HG03521 (cell line): ENCODE results near the gene PDZK1IP1.

Experiments
- ATAC-seq: cut with Tn5 transposase; IDR thresholded peaks from one replicate; pipeline ENCODE4 v1.9.1; 2021; ENCODE audit warnings: mild to moderate bottlenecking, moderate library complexity; ENCODE audit not compliant: unreplicated experiment

PDZK1IP1 gene, protein sequence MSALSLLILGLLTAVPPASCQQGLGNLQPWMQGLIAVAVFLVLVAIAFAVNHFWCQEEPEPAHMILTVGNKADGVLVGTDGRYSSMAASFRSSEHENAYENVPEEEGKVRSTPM

DNA sequence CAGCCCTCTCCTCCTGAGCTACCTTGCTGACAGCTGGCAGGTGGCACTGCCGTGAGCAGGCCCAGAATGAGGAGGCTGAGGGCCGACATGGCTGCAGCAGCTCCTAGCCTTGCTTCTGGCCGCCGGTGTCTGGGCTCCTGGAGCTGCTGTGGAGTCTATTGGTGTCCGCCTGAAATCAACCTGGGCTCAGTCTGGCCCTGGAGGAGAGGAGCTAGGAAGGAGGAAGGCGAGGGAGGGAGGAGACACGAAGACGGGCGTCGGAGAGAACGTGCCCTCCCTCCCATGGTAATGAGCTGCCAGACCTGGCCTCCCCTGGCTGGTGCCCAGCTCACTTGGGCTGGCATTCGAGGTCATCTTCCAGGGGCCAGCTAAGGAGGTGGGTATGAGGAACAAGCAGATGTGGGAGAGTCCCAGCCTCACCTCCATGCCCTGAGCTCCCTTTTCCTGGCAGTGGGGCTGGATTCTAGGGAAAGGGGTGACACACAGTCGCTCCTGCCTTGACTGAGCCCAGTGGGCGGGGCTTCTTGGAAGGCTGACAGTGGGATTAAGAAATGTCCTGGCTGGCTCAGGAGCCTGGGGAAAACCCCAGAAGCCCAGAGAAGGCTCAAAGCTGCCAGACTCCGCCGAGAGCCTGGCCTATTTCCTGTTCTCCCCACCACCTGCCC is at the start of gene PDZK1IP1:
PDZK1IP1 (minus strand) TSS at position 193 of the 665 bp plus-strand sequence; CDS start at position 89, 104 bp downstream.
- no peak for ATAC-seq

DNA sequence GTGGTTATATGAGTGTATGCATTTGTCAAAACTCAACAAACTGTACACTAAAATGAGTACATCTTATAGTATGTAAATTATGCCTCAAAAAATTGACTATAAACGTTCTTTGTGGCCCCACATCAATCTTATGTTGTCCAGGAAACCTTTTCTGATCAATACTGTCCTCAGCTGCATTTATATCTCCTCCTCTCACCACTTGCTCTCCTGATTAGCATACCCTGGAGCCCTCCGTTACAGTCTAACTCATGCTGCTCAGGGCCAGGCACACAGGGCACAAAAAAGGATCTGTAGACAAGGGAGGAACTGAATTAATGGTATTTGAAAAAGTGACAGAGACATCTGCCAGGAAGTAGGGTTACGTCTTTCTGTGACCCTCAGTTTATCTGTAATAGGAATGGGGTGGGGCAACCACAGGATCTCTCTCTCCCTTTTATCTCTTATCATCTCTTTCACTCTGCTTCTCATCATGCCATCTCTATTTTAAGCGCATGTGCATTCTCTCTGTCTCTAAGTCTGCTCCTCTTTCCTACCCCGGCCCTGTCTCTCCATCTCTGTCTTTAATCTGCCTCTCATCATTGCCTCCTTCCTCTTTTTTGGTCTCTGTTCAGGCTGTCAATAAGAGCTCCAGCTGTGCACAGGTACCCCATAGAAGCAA is 49.2 kb upstream of the PDZK1IP1 start:
- ATAC-seq = no peak

DNA sequence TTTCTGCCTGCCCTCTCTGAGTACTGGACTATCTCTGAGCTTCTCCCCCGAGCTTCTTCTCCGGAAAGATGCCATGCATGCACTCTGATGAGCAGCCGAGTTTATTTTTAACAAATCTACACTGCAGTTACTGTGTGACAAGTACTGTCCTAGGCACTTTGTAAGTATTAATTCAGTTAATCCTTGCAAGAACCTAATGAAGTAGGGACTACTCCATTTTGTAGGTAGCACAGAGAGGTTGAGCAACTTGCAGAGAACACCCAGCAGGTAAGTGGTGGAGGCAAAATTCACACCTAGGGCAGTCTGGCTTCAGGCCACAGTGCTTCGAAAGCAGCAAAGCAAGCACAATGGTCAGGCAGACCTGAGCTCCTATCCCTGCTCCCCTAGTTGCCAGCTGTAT is 46.0 kb upstream of the PDZK1IP1 start:
- no peak for ATAC-seq

DNA sequence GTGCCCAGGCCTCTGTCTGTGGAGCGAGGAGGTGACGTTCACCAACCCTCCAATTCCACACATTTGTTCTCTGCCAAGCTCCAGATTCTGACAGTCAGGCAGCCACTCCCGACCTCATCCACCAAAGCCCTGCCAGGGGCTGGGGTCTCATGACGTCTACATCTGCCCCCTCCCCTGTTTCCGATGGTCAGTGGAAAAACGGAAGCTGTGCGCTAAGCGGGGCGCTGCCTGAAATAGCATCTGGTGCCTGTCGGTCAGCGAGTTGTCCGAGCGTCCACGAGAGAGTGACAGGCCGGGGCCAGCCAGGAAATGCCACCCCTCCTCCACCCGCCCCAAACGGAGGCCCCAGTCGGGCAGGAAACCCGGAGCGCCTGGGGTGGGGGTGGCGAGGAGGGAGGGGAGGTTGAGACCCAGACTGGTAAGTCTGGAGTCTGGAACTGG is 45.4 kb upstream of the PDZK1IP1 start:
- ATAC-seq = no peak

DNA sequence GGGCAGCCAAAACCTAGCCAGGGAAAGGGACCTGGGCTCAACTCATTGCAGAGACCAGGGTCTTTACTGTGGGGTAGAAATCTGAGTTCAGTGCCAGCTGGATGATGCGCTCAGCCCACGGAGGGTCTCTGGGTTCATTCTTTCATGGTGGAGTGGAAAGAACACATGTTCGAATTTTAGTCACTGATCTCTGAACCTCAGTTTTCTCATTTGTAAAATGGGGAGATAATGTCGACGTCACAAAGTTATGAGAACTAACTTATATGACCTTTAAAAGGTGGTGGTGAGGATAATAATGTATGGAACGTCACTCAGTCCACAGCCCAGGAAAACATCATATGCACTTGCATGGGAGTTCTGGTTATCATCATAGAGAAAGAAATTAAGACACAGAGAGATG is 43.4 kb upstream of the PDZK1IP1 start:
- no peak for ATAC-seq

DNA sequence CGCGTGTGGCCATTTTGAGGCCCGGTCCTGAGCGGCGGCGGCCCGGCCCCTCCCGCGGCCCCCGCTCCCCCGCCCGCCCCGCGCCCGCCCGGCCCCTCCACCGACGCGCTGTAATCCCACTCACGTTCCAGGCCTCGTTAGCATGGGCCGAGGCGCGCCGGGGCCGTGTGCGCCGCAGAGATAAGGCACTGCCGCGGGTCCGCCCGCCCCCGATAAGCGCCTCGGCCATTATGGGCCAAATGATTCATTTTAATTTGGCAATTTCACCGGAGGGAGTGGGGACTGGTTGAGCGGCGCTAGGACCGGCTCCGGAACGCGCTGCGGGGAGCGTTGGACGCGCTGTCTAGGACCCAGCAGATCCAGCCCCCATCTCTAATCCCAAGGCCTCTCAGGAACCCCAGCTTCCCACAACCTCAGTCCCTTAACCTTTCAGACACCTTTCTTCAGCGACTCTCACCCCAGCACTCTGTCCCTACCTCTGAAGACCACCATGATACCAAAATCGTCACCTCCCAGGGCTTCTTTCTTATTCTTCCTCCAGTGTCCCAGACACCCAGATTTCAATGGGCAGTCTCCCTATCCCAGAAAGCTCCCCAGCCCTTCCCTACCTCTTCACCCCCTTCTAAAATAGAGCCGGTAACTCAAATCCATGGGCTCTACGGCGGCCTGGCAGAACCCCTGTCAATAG is 42.5 kb upstream of the PDZK1IP1 start, which contains the start of gene TAL1:
TAL1 (minus strand) TSS at position 39 of the 688 bp plus-strand sequence. CDS start 6,337 bp downstream, outside the sequence.
- no peak for ATAC-seq

DNA sequence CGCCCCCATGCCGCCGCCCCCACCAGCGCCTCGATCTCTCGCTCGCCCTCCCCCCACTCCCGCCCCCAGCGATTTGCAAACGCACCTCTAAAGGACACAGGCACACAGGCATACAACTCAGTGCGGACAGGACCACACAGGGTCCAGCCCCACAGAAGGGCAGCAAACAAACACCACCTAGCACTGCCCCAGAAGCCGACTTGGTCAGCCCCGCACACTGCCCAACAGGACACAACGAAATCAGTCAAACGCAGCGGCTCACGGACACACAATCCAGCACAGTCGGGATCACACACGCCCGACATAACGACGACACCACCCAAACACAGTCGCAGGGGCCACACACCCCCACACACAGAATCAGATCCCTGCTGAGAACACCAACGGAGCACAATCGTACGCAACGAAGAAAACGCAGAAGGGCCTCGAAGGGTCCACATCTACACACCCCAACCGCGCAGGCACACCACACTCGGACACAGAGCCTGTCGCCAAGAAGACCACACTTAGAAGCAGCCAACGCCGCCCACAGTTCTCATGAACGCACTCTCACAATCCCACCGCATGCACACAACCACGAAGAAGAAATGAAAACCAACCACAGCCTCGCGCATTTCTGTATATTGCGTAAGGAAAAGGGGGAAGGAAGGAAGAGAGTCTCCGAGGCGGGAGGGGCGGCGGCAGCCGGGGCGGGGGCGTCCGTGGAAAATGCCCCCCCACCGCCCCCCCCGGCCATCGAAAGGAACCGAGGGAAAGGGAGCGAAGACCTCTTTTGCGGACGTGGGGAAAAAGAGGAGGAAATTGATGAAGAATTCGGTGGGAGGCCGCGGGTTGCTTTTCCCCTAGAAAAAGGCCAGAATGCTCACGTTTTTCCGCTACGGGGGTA is 41.7 kb upstream of the PDZK1IP1 start:
- ATAC-seq = no peak

DNA sequence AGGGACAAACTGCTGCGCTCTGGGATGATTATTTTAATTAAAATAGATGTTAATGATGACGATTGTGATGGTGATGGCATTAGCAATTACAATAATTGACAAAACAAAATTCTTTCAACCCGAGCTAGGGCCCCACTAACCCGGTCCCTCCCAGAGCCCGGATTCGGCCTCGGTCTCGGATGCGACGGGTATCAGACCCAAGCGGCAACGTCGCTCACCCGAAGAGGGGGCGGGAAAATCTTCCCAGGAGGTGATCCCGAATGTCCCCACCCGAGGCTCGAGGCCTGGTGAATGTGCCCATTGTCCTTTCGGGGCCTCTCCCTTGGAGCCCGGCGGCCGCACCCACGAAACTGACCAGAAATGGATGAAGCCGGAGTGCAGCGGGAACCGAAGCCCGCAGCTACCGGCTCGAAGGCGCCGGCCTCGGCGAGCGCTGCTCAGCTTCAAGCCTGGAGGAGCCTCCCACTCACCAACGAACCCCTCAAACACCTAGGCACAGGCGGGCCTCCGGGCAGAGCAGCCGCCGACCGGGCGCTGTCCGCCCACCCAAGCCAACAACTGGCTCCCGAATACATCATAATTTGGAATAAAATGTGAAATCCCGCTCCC is 41.0 kb upstream of the PDZK1IP1 start:
- no peak for ATAC-seq

DNA sequence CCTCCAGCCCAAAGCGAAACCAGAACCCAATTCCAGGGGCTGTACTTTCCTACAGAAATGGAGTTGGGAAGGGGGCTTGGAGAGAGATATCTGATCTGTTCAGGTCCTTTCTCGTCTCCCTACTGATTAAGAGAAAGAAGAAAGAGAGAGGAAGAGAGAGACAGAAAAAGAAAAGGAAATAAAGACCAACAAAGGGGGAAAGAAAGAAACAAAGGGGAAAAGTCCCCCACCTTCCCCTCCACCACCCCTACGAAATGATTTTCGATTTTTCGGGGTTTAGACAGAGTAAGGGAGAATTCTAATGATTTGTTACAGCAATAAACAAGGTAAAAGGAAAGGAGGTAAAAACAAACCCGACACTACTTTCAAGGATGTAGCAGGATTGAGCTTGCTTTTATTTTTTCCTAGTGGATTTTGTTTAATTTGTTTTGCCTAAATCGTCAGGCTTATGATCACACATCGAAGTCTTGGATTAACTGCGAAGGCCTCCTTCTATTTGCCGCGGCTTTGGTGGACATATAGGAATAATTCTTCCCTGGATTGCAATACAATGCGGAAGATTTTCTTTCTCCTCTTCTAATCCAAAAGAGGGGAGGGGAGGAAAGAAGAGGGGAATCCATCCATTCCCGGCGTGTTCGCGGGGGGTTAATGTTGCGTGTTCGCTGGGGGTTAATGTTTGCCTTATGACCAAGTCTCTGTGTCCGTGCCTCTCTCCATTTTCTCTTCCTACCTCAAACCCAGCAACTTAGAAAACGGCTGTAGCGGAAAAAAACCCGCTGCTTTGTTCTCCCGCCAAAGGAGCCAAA is 40.3 kb upstream of the PDZK1IP1 start:
- ATAC-seq = no peak

DNA sequence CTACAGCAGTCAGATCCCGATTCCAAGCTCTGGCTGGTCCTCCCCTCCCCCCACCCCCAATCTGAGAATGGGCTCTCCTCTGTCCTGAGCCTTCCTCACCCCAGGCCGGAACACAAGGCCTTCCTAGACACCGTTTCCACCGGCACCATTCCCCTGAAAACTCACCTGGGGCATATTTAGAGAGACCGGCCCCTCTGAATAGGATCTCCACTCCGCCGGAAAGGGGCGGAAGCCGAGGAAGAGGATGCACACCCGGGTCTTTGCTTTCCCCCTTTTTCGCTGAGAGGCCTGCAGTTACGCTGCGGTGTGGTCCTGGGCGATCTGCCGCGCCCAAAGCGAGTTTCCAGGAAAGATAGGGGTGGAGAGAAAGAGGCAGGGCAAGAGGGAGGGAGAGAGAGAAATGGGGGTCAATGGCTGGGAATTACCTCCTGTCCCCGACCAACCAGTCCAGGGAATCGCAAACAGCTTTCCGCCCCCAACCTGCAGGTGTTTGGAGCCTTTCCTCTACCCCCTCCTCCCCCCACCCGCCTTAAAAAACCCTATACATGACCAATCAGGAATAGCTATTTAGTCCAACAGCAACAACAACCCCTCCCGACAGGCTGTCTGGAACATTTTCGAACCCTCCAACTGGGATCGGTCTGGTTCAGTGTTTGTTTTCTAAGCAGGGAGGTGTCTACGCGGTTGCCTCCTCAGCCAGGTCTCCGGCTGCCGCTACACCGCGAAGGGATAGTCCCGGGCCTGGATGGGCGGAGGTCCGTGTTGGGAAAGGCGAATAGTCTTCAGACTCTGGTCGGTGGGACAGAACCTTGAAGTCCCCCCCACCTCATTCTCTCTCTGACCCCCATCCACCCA is 39.4 kb upstream of the PDZK1IP1 start:
- no peak for ATAC-seq

DNA sequence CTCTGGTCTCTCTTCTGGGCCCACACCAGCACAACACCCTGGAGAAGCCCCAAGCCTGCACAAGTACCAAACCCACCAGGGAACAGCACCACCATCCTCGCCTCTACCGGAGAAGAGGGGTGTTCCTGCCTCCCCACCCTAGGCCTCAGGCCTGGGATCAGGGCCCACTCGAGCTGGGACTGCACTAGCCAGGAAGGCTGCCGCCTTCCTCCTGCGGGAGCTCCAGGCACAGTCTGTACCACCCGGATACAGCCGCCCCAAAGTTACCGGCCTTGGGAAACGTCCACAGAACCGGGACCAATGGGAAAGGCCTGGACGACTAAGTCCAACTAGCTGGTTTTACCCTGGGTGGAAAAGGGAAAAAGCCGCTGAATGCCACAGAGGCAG is 38.8 kb upstream of the PDZK1IP1 start:
- no peak for ATAC-seq

DNA sequence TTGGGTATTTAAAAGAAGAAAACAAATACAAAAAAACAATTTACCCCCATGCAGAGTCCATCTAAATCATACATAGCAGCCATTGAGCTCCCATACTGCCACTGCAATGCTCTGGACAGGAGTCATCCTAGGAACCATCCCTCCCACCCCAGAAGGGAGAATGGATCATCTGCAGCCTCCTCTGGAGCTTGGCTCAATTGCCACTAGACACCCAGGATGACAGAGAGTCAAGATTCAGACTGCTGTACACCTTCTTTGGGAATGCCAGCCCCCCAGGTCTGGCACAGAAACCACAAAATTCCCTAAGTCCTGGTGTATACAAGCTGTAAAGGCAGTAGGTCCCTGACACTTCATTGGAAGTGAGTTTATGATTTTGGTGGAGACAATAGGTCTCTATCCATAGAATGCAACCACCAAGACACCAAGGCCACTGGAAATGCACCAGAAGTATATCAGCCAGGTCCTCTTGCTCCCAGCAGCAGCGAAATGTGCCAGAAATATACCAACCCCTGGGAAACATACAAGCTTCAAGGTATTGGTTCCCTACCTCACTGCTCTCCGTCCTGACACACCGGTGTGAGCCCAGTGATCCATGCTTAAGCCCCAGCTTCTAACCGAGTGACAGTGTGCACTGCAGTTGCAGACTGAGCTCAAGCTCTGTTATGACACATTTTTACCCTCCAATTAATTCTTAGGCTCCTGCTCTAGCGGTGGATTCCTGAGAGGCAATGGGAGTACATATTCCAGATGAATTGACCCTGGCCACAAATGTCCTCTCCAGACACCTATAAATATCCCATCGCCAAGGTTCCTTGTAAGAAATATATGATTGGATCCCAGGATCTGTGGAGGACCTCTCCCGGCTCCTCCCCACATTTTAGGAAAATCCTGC is 37.8 kb upstream of the PDZK1IP1 start:
- ATAC-seq = no peak

DNA sequence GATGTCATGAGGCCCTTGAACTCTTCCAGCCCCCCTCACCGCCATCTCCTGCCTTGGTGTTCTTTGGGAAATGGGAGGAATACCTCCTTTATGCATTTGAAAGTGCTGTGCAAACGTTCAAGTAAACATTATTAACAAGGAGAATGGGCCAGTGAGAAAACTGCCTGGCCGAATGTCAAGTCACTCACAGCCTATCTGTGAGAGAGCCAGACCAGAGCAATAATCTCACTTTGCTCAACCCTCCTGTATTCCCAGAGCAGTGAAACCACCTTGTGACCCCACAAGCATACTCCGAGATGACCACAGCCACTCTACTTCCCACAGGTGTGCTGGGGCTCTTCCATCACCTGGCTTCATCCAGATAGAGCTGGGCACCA is 37.0 kb upstream of the PDZK1IP1 start:
- ATAC-seq = no peak

DNA sequence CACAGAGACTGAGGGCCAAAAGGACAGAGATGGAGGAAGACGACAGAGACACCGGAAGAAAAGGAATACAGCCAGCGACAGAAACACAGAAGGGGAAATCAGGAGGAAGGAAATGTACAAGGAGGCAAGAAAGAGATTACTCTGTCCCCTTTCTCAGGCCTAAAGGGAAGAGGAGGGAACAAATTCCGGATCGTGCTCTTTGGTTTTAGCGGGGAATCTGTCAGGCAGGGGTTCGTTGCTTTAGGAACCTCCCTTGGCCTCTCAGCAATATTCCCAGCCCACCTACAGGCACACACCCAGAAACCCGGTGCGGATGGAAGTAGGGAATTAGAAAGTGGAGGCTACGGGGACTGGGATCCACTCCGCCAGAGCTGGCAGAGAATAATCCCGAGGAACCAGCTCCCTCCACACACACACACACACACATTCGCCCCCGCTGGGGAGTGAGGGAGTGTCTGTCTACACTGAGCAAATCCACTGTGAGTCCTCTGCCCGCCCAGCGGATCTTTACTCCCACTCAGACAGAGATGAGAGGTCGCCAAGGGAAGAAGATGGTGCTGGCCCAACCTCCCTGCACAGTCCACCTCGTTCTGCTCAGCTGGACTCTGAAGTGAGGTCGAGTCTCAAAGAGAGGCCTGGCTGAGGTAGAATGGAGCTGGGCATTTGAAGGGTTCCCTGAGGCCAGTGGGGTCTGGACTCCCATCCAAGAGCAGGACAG is 36.4 kb upstream of the PDZK1IP1 start:
- ATAC-seq = no peak

DNA sequence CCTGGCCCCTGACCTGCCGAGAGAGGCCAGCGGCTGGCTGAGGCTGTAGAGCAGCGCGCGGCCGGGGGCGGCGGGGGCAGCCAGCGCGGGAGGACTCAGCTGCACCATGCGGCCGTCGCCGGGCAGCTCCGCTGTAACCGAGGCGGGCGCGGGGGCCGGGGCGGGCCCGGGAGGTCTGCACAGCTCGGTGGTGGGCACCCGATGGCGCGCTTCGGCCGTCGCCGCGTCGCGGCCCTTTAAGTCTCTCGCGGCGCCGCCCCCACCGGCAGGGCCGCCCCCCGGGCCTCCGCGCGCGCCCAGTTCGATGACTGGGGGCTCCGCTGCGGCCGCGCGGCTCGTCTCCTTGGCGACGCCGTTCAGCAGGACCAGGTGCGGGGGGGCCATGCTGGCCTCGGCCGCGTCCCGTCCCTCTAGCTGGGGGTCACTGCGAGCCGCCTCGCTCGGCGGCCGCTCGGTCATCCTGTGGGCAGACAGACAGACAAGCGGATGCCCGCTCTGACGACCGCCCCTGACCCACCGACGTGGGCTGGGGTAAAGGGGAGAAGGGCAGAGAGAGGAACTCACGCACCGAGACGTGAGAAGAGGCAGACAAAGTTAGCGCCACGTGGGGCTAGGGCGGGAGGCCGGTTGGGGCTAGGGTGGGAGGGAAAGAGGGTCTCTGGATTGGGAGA is 35.7 kb upstream of the PDZK1IP1 start:
- no peak for ATAC-seq

DNA sequence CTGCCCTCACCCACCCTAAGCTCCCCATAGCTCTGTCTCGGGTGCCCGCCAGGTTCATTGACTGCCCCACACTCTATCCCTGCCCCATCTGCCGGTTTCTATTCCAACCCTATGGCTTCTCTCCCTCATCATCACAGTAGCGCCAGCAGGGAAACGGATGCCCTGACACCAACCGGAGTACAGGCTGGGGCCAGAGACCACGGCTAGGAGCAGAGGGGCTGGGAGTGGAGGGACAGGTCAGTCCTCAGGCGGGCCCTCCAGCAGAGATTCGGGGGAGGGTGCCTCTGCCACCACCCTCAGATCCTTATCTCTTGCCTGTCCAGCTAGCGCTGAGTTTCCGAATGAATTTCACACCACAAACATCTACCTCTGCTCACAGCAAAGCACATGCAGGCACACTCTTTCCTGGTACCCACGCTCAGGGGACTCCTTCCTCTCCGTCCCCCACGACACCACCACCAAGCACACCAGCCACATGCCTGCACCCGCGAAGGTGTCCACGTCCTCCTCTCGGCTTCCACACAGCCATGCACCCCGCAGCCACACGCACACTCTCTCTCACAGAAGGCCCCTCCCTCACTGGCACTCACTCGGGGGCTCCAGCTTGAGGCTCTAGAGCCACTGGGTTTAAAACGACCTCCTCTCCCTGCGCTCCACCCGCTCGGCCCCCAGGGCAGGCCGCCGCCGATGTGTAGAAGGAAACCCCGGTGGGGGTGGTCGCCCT is 35.0 kb upstream of the PDZK1IP1 start:
- ATAC-seq = no peak
